Activated CD4-positive, alpha-beta T cell treated with anti-CD3 and anti-CD28 coated beads, Interleukin-2, amount 10 ng/mL, durations not matched to agents 24 days and 14 days (primary cell): ENCODE measurements around the gene SPATA2. TPM values are rescaled to one million over a fixed set of nuclear protein-coding genes. Genes with fewer than 3 reads are reported as not detected.

Experiments used
- DNase-seq: peaks from one replicate; pipeline ENCODE4 v3.0.0; 2022
- H3K27ac Mint-ChIP-seq: one replicate; pipeline ENCODE4 v1.8.0; 2022; ENCODE audit warnings: mild to moderate bottlenecking, mixed read lengths
- H3K27me3 Mint-ChIP-seq: one replicate; pipeline ENCODE4 v1.8.0; 2022; ENCODE audit warnings: mixed read lengths
- H3K36me3 Mint-ChIP-seq: one replicate; pipeline ENCODE4 v1.8.0; 2022; ENCODE audit warnings: low read depth, mild to moderate bottlenecking, mixed read lengths
- H3K4me1 Mint-ChIP-seq: one replicate; pipeline ENCODE4 v1.8.0; 2021; ENCODE audit warnings: mixed read lengths
- H3K4me3 Mint-ChIP-seq: one replicate; pipeline ENCODE4 v1.8.0; 2022; ENCODE audit warnings: mild to moderate bottlenecking, moderate library complexity, mixed read lengths
- H3K9me3 Mint-ChIP-seq: one replicate; pipeline ENCODE4 v1.8.0; 2021; ENCODE audit warnings: mixed read lengths
- intact Hi-C: fragments of 100-400 bp; cut with micrococcal nuclease; formaldehyde crosslinking; loops from one replicate; pipeline ENCODE4 v1.15.1; 2023
- total RNA-seq: library from RNA; stranded (reverse); gene quantifications from 2 replicates; pipeline ENCODE4 v1.2.3, GENCODE V29; 2022

SPATA2 gene
- total RNA-seq, 1 donor from 2014 or later = 9.9 TPM

DNA sequence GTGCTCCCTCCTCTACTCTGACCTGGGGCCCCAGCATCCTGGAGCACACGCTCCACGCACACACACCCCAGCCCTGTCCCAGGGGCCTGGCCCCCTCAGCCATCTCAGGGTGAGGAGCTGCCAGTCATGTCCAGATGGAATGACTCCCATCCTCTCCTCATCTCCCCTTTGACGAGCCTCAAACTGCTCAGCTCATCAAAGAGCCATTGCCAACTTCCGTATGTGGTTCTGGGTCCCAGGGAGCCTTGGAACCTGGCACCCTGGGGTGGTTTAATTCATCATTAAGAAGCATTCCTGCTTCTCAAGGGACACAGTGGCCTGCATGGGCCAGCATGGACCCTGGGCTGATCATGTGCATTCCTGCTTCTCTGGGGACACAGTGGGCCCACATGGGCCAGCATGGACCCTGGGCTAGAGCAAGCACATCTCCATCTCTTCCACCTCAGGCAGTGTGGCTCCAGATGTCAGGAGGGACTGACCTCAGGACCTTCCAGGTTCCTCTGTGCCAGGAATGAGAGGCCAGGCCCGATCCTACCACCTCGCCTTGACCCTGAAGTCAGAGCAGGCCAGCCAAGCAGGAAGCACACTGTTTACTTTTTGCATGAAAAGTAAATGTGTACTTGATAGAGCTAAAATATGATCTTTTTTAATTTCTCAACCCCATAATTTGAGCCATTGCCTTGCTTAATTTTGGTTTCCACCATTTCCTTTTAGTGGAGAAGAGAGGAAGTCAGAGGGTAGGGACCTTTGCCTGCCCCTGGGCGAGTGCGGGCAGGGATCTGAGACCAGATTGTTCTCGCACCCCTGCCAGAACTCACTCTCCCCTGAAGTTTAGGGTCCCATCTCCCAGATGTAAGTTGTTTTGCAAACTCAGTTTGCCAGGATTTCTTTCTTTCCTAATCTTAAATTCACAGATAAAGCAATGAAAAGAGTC is 26.1 kb downstream of the SPATA2 start:
- intact Hi-C loops = loop anchor here (2.0 kb wide), 1 partner anchor 278 kb away; no protein-coding TSS in a partner anchor
- no peaks in the 10 kb centered on the region for H3K9me3 Mint-ChIP-seq
- no peak overlapping the region for H3K27ac Mint-ChIP-seq
- no peak for DNase-seq
- peaks cover 22% of the 10 kb centered on the region for H3K4me1 Mint-ChIP-seq
- H3K36me3 Mint-ChIP-seq = peaks cover 29% of the 10 kb centered on the region
- no peaks in the 10 kb centered on the region for H3K27me3 Mint-ChIP-seq
- no peak overlapping the region for H3K4me3 Mint-ChIP-seq

DNA sequence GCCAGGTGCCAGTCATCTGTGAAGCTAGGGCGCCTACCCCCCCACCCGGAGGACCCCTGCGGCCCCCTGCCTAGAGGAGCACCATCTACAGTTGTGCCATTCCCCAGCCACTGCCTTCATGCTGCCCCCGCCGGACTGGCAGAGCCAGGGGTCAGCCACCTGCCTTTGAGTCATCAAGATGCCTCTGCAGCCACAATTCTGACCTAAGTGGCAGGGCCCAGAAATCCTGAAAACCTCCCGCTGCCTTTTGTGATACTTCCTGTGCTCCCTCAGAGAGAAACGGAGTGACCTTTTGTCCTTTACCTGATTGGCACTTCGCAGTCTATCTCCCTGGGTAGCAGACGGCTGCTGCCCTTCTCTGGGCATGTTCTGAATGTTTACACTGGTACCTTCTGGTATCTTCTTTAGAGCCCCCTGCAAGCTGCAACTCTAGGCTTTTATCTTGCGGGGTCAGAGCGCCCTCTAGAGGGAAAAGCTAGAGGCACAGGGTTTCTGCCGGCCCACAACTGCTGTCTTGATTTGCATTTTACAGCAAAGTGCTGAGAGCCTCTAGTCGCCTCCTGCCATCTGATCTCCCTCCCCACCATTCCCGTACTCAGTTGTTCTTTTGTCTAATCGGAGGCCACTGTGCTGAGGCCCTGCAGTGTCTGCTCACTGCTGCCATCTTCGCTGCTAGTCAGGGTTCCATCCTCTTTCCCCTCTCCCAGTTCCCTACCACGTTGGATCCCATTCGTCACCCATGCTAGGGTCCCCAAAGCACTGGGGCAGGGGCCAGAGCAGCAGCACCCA is 26.9 kb downstream of the SPATA2 start:
- H3K4me1 Mint-ChIP-seq = peaks cover 15% of the 10 kb centered on the region
- intact Hi-C loops = loop anchor here (2.0 kb wide), 1 partner anchor 278 kb away; no protein-coding TSS in a partner anchor
- H3K4me3 Mint-ChIP-seq = no peak overlapping the region
- no peaks in the 10 kb centered on the region for H3K27me3 Mint-ChIP-seq
- peak; percentile 86 for DNase-seq
- H3K27ac Mint-ChIP-seq = no peak overlapping the region
- peaks cover 34% of the 10 kb centered on the region for H3K36me3 Mint-ChIP-seq
- H3K9me3 Mint-ChIP-seq = no peaks in the 10 kb centered on the region

DNA sequence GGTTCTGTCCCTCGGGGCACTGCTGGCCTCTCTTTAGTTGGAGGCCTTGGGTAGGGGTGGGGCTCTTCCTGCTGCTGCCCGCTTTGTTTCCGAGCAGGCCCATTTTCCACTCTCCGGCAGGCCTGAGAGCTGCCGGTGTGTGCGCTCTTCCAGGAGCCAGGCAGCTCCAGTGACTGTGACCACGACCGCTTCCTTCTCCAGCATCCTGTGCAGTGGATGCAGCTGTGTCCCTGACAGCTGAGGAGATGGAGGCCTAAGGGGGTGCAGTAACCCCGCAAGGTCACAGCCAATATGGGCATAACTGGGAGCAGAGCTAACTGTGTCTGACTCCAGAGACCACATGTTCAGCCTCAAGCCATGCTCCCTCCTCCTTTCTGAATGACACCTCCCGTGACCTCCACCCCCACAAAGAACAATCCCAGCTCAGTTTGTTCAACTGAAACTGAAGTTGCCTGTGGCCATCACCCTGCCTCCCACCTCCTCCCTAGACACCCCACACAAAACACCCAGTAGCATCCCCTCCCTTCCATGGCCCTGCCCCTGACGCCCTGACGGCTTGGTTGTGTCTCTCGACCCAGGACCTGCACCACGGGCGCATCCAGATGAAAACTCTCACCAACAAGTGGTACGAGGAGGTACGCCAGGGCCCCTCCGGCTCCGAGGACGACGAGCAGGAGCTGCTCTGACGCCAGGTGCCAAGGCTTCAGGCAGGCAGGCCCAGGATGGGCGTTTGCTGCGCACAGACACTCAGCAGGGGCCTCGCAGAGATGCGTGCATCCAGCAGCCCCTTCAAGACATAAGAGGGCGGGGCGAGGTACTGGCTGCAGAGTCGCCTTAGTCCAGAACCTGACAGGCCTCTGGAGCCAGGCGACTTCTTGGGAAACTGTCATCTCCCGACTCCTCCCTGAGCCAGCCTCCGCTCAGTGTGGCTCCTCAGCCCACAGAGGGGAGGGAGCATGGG is 27.8 kb downstream of the SPATA2 start:
- intact Hi-C loops = loop anchor here (2.0 kb wide), 1 partner anchor 277 kb away; no protein-coding TSS in a partner anchor
- peaks cover 34% of the 10 kb centered on the region for H3K36me3 Mint-ChIP-seq
- peaks cover 10% of the 10 kb centered on the region for H3K4me1 Mint-ChIP-seq
- H3K27ac Mint-ChIP-seq = no peak overlapping the region
- no peak overlapping the region for H3K4me3 Mint-ChIP-seq
- DNase-seq = no peak
- H3K27me3 Mint-ChIP-seq = no peaks in the 10 kb centered on the region
- no peaks in the 10 kb centered on the region for H3K9me3 Mint-ChIP-seq

DNA sequence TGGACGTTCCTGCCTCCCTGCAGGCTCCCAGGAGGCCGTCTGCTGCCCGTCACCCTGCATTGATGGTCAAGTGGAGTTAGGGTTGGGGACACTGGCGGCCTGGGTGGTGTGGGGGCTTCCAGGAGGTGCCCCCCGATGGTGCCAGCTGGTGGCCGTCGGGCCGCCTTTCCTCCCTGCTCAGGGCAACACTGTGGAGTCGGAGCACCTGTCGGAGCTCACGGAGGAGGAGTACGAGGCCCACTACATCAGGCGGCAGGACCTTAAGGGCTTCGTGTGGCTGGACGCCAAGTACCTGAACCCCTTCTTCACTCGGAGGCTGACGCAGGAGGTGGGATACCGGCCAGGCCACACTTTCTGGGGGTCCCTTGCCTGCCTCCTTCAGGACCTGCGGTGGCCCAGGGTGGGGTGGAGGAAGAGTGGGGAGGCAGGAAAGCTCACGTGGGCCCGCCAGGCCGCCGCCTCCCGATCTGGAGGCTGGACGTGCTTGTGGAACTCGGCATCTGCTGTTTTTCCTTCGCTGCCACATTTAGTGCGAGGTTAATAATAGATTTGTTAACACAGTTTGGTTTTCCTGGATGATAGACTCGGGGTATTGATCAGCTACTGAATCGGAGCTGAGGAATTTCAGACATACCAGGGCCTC is 28.6 kb downstream of the SPATA2 start:
- H3K9me3 Mint-ChIP-seq = no peaks in the 10 kb centered on the region
- no peak for DNase-seq
- no peaks in the 10 kb centered on the region for H3K27me3 Mint-ChIP-seq
- H3K27ac Mint-ChIP-seq = no peak overlapping the region
- intact Hi-C loops = no loop called here
- H3K4me3 Mint-ChIP-seq = no peak overlapping the region
- H3K36me3 Mint-ChIP-seq = peaks cover 36% of the 10 kb centered on the region
- peaks cover 8% of the 10 kb centered on the region for H3K4me1 Mint-ChIP-seq

DNA sequence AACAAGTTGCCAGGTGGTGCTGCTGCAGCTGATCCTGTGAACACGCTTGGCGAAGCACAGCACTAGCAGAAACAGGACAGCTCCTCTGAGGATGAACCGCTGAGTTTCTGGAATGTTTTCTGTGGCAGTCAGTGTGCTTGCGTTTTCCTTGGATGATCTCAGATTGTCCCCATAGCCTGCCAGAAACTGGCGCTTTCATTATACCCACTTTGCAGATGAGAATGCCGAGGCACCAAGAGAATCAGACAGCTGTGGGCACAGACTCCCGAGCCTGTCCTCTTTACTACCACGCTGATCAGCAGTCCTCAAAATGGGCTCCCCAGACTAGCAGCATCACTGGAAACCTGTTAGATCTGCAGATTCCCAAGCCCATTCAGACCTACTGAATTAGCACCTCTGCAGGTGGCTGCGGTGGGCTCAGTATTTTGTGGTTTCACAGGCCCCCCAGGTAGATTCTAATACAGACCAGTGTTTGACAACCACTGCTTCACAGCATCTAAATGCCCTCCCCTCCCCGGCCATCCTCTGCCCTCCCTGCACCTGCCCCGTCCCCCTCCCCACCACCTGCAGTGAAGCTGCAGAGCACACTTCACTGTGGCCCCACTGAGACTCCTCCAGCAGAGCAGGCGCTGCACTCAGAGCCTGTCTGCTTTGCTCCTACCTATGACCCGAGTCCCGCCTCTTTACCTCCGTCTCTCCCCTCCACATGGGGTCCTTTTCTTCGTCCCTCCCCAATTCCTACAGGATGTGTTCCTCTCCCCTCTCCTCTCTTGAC is 29.6 kb downstream of the SPATA2 start:
- Mint-ChIP-seq H3K27ac (no peak overlapping the region), H3K27me3 (no peaks in the 10 kb centered on the region), H3K36me3 (peaks cover 40% of the 10 kb centered on the region), H3K9me3 (no peaks in the 10 kb centered on the region), H3K4me1 (peaks cover 8% of the 10 kb centered on the region), H3K4me3 (no peak overlapping the region)
- intact Hi-C loops = no loop called here
- DNase-seq = no peak

DNA sequence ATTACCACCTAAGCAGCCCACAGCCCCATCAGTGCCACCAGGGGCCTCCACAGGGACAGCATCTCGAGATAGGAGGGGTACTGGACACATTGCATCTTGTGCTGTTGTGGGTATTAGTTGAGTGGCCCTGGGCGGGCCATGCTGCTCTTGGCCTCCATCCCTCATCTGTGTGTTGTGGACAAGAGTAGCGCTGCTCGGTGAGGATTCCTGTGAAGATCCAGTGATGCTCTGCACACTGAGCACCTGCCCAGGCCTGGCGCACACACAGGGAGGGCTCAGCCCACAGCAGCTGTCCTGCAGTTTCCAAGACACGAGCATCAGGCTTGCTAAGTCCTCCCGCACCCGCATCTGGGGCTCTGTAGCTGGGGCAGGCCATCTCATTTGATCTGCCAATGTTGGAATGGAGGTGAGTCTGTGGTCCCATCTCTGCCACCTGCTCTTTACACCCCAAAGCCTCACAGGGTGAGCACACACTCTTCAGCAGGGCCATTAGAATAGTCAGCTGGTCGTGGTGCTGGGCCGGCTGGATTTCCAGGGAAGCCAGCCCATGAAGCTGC is 32.0 kb downstream of the SPATA2 start:
- peaks cover 4% of the 10 kb centered on the region for H3K4me1 Mint-ChIP-seq
- H3K27me3 Mint-ChIP-seq = no peaks in the 10 kb centered on the region
- no peak overlapping the region for H3K4me3 Mint-ChIP-seq
- H3K36me3 Mint-ChIP-seq = peaks cover 39% of the 10 kb centered on the region
- intact Hi-C loops = no loop called here
- H3K9me3 Mint-ChIP-seq = no peaks in the 10 kb centered on the region
- DNase-seq = no peak
- no peak overlapping the region for H3K27ac Mint-ChIP-seq

DNA sequence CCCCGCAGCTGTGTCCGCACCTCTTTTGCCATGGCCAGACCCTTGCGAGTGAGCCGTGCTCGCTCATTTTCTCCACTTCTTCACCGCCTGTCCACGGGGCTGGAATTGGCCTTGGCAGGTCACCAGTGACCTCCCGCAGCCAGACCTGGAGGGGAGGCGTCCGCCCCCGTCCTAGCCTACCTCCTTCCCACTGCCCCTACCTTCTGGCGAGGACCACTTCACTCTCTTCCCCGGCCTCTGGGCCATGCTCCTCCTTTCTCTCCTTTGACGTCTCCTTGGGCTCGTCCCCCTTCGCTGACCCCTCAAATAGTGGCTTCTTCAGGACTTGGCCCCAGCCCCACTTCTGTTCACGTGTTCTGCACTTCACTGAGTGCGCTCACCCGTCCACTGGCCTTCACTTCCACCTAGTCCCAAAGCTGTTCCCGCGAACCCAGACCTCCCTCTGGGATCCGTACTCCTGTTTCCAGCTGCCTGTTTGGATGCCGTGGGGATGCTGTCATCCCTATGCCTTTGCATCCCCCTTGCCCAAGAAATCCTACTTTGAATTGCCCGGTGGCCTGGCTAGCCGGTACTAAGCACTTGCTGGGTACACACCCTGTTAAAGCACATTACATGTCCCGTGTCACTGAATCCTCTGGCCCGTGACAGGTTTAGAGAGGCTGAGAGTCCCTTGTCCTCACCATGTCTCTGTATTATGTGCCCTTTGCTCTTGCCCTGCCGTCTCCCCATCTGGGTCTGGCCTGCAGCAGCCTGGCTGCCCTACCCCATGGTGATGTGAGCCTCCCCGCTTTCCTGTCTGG is 33.0 kb downstream of the SPATA2 start:
- no peak for DNase-seq

DNA sequence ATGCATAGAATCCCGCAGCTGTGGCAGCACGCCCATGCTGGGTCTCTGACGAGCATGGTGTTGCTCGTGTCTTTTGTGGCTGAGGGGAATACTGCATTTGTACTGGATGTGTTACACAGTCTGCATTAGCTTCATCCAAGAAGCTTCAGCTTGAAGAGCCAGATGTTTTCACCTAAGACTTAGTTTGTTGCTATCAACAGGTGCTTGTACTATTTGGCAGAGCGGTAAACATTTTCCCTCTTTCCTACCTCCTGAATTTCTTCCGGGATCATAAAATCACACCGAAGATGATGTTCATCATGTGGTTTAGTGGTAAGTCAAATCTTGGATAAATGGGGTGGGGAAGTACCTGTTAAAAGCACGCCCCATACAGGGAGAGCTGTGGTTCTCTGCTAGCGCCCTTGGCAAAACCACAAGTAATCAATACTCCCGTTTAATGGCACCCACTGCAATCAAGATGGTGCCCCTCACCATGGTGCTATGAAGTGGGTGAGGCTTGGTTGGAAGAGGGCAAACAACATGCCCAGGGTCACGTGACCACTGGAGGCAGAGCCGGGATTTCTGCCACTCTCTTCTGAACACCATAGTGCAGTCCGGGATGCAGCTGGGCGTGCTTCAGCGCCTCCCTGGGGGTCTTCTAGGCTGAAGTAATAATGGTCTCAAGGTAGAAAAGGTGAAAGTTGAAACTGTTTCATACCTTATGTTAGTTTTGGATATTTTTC is 34.4 kb downstream of the SPATA2 start:
- Mint-ChIP-seq H3K36me3 (peaks cover 33% of the 10 kb centered on the region), H3K4me1 (no peaks in the 10 kb centered on the region), H3K9me3 (no peaks in the 10 kb centered on the region), H3K4me3 (no peak overlapping the region), H3K27ac (no peak overlapping the region), H3K27me3 (no peaks in the 10 kb centered on the region)
- intact Hi-C loops = no loop called here
- no peak for DNase-seq

More for the DNA sequence above, 33.0 kb downstream of the SPATA2 start:
- H3K4me1 Mint-ChIP-seq = no peaks in the 10 kb centered on the region
- no peak overlapping the region for H3K4me3 Mint-ChIP-seq
- peak overlapping the region; percentile 25 for H3K27ac Mint-ChIP-seq
- intact Hi-C loops = no loop called here
- no peaks in the 10 kb centered on the region for H3K9me3 Mint-ChIP-seq
- peaks cover 38% of the 10 kb centered on the region for H3K36me3 Mint-ChIP-seq
- H3K27me3 Mint-ChIP-seq = no peaks in the 10 kb centered on the region

DNA sequence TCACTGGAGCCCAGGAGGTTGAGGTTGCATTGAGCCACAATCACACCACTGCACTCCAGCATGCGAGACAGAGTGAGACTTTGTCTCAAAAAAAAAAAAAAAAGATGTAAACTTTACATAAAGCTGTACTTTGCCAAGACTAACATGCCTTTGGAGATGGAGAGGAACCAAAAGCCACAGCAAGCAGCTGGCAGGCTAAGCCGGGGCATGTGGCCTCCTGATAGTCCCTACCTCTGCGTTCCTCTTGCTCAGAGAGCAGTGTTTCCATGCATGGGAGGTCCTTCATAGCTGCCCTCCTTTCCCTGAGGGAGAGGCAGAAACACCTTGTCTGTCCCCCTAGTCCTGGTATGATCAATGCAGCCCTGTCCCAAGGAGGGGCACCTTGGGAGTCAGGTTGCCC is 35.2 kb downstream of the SPATA2 start:
- Mint-ChIP-seq H3K9me3 (no peaks in the 10 kb centered on the region), H3K4me3 (no peak overlapping the region), H3K36me3 (peaks cover 38% of the 10 kb centered on the region), H3K4me1 (no peaks in the 10 kb centered on the region), H3K27ac (no peak overlapping the region), H3K27me3 (no peaks in the 10 kb centered on the region)
- intact Hi-C loops = no loop called here
- no peak for DNase-seq

DNA sequence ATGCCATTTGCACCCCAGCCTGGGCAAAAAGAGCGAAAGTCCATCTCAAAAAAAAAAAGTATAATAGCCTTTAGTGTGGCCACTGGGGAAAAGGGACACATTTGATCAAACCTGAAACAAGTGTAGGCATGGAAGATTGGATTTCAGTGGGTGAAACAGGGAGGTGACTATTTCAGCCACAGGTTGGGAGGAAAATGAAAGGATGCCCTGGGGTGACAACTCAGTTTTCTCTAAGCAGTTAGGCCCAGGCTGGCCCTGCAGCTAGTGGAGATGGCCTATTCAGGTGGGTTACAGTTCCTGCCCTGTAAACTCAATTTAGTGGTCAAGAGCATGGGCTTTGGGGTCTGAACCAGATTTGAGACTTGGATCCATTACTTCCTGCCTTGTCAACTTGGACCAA is 36.4 kb downstream of the SPATA2 start:
- H3K27me3 Mint-ChIP-seq = no peaks in the 10 kb centered on the region
- H3K4me3 Mint-ChIP-seq = no peak overlapping the region
- H3K4me1 Mint-ChIP-seq = no peaks in the 10 kb centered on the region
- H3K27ac Mint-ChIP-seq = no peak overlapping the region
- intact Hi-C loops = no loop called here
- no peak for DNase-seq
- H3K9me3 Mint-ChIP-seq = no peaks in the 10 kb centered on the region
- peaks cover 42% of the 10 kb centered on the region for H3K36me3 Mint-ChIP-seq

DNA sequence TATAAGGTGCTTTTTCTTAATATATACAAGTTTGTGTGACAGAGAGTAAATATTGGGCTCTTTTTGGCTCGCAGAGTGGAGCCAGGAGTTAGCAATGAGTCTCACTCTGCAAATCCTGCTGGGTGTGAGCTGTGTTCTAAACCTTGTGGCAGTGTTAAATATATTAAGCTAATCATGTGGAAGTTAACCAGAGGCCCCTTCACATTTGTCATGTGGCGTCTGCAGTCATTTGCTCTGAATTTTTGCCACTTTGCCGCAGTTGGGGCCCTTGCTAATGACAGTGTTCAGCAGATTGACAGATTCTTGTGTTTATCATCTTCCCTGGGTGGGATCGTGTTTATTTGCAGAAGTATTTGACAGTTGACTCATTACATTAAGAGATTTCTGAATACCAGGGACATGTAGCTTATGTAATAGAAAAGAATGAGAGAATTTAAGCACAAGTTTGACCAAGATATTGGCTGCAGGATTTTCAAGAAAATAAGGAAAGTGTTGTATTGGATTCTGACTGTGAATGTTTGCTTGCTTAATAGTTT is 37.9 kb downstream of the SPATA2 start:
- intact Hi-C loops = no loop called here
- peaks cover 38% of the 10 kb centered on the region for H3K36me3 Mint-ChIP-seq
- no peaks in the 10 kb centered on the region for H3K27me3 Mint-ChIP-seq
- H3K4me1 Mint-ChIP-seq = no peaks in the 10 kb centered on the region
- no peak overlapping the region for H3K27ac Mint-ChIP-seq
- no peaks in the 10 kb centered on the region for H3K9me3 Mint-ChIP-seq
- no peak for DNase-seq
- H3K4me3 Mint-ChIP-seq = no peak overlapping the region
